H1 (cell line): ENCODE results near the gene FSIP1. TPM values are rescaled to one million over a fixed set of nuclear protein-coding genes. Genes with fewer than 3 reads are reported as not detected.

ENCODE experiments used
- CTCF ChIA-PET: fragments of 300-600 bp; sonication (Branson Sonifier 250); formaldehyde crosslinking; loops from one replicate; lab custom pipeline; 2021; ENCODE audit not compliant: partially characterized antibody; lab: Charles Lee
- POLR2A ChIA-PET: fragments of 300-600 bp; sonication (Branson Sonifier 250); formaldehyde crosslinking; loops from one replicate; lab custom pipeline; 2021; ENCODE audit warnings: inconsistent platforms; ENCODE audit not compliant: partially characterized antibody; lab: Charles Lee
- DNase-seq, 2 experiments: peaks; one replicate each; pipeline versions ENCODE4 v3.0.0 to v3.0.0-alpha.2; 2010 to 2022; ENCODE audit warnings: low spot score in 2 of 2, low read depth in 1 of 2, mixed read lengths in 1 of 2
- FAIRE-seq: peaks from 2 replicates; lab custom pipeline; 2011; peaks lifted over from hg19 to GRCh38; lab: Jason Lieb, UNC
- H2AFZ ChIP-seq: 2 replicates; pipeline ENCODE4 v1.8.1; 2012; ENCODE audit warnings: low read length, inconsistent platforms
- H2AK5ac ChIP-seq: 2 replicates; pipeline ENCODE4 v1.6.1; 2013; ENCODE audit warnings: low read depth, low read length
- H2BK120ac ChIP-seq: replicated peaks from 2 replicates; pipeline ENCODE3; 2013; ENCODE audit warnings: low read depth, low read length, inconsistent platforms
- H2BK12ac ChIP-seq: 2 replicates; pipeline ENCODE4 v1.6.1; 2013; ENCODE audit warnings: low read depth, low read length
- H2BK15ac ChIP-seq: 2 replicates; pipeline ENCODE4 v1.6.1; 2013; ENCODE audit warnings: low read length
- H2BK20ac ChIP-seq: 2 replicates; pipeline ENCODE4 v1.6.1; 2013; ENCODE audit warnings: low read length
- H2BK5ac ChIP-seq: 2 replicates; pipeline ENCODE4 v1.6.1; 2013; ENCODE audit warnings: low read depth, low read length
- H3K14ac ChIP-seq: 2 replicates; pipeline ENCODE4 v1.6.1; 2013; ENCODE audit warnings: inconsistent platforms; ENCODE audit not compliant: insufficient read length
- H3K18ac ChIP-seq: 2 replicates; pipeline ENCODE4 v1.6.1; 2013; ENCODE audit warnings: low read length; ENCODE audit errors: extremely low read depth
- H3K23ac ChIP-seq: 2 replicates; pipeline ENCODE4 v1.6.1; 2013; ENCODE audit warnings: inconsistent platforms; ENCODE audit not compliant: insufficient read length
- H3K23me2 ChIP-seq: 2 replicates; pipeline ENCODE4 v1.6.1; 2013; ENCODE audit warnings: low read depth, low read length
- H3K27ac ChIP-seq: 2 replicates; pipeline ENCODE4 v1.6.1; 2011; ENCODE audit warnings: low read depth, low read length, inconsistent platforms
- H3K27me3 ChIP-seq, 4 experiments: replicated peaks in 1 of 4; 1 replicate in 1 of 4; 2 replicates in 3 of 4; pipeline versions ENCODE4 v1.6.1 to v1.8.1; 2011 to 2013; ENCODE audit warnings: low read length in 3 of 4, mild to moderate bottlenecking in 3 of 4, inconsistent platforms in 2 of 4, mixed read lengths in 2 of 4, moderate library complexity in 1 of 4; ENCODE audit not compliant: control insufficient read depth in 3 of 4, insufficient read depth in 3 of 4; ENCODE audit errors: extremely low read depth in 1 of 4
- H3K36me3 ChIP-seq, 4 experiments: 2 replicates each; pipeline versions ENCODE4 v1.6.1 to v1.8.1; 2011 to 2013; ENCODE audit warnings: mild to moderate bottlenecking in 4 of 4, low read length in 3 of 4, moderate library complexity in 2 of 4, control low read depth in 1 of 4, inconsistent platforms in 1 of 4; ENCODE audit not compliant: insufficient read depth in 4 of 4, control insufficient read depth in 2 of 4
- H3K4ac ChIP-seq: replicated peaks from 2 replicates; pipeline ENCODE3; 2013; ENCODE audit warnings: low read length, low read depth, mixed read lengths, inconsistent platforms; ENCODE audit not compliant: insufficient read length
- H3K4me1 ChIP-seq, 4 experiments: replicated peaks in 1 of 4; 1 replicate in 1 of 4; 2 replicates in 3 of 4; pipeline versions ENCODE4 v1.6.1 to v1.8.1; 2011 to 2013; ENCODE audit warnings: low read length in 3 of 4, inconsistent platforms in 2 of 4, mixed read lengths in 1 of 4; ENCODE audit not compliant: insufficient read depth in 4 of 4, control insufficient read depth in 3 of 4
- H3K4me2 ChIP-seq, 2 experiments: 2 replicates each; pipeline versions ENCODE4 v1.6.1 to v1.8.1; 2011 to 2013; ENCODE audit warnings: low read depth in 2 of 2, low read length in 2 of 2, control low read depth in 1 of 2, inconsistent platforms in 1 of 2, mild to moderate bottlenecking in 1 of 2; ENCODE audit not compliant: insufficient read depth in 1 of 2
- H3K4me3 ChIP-seq, 4 experiments: fragments of 200-600, 300-600 bp in 1 of 4; sonication (generic), shearing (Covaris generic), sonication (Bioruptor Twin) in 1 of 4; 2 replicates each; pipeline versions ENCODE4 v1.5.1 to v1.8.1; 2011 to 2016; ENCODE audit warnings: low read length in 4 of 4, low read depth in 3 of 4, control low read depth in 2 of 4, inconsistent platforms in 2 of 4, mild to moderate bottlenecking in 2 of 4, mixed read lengths in 1 of 4, moderate library complexity in 1 of 4; ENCODE audit not compliant: insufficient read depth in 2 of 4; ENCODE audit errors: extremely low read depth in 1 of 4
- H3K56ac ChIP-seq: replicated peaks from 2 replicates; pipeline ENCODE3; 2013; ENCODE audit warnings: low read depth, mild to moderate bottlenecking, mixed read lengths, low read length, inconsistent platforms; ENCODE audit not compliant: insufficient read length
- H3K79me1 ChIP-seq: 2 replicates; pipeline ENCODE4 v1.6.1; 2013; ENCODE audit warnings: low read depth, low read length, control low read depth
- H3K79me2 ChIP-seq, 2 experiments: 2 replicates each; pipeline versions ENCODE4 v1.6.1 to v1.8.1; 2012 to 2013; ENCODE audit warnings: low read length in 2 of 2, mild to moderate bottlenecking in 2 of 2, inconsistent platforms in 1 of 2; ENCODE audit not compliant: insufficient read depth in 2 of 2, control insufficient read depth in 1 of 2
- H3K9ac ChIP-seq, 4 experiments: replicated peaks in 1 of 4; 1 replicate in 1 of 4; 2 replicates in 3 of 4; pipeline versions ENCODE4 v1.6.1 to v1.8.1; 2011 to 2013; ENCODE audit warnings: low read depth in 3 of 4, low read length in 3 of 4, control low read depth in 2 of 4, mild to moderate bottlenecking in 2 of 4, moderate library complexity in 2 of 4, inconsistent platforms in 1 of 4; ENCODE audit errors: extremely low read depth in 1 of 4
- H3K9me3 ChIP-seq, 2 experiments: 2 replicates each; pipeline versions ENCODE4 v1.6.1 to v1.8.1; 2012 to 2013; ENCODE audit warnings: mild to moderate bottlenecking in 2 of 2, moderate library complexity in 2 of 2, control low read depth in 1 of 2, inconsistent platforms in 1 of 2, low read depth in 1 of 2, low read length in 1 of 2, mixed read lengths in 1 of 2; ENCODE audit not compliant: insufficient read depth in 2 of 2
- H4K20me1 ChIP-seq, 2 experiments: replicated peaks in 1 of 2; 2 replicates each; pipeline versions ENCODE3 to v1.8.1; 2011 to 2013; ENCODE audit warnings: inconsistent platforms in 2 of 2, low read length in 2 of 2, mild to moderate bottlenecking in 1 of 2; ENCODE audit not compliant: insufficient read depth in 2 of 2, control insufficient read depth in 1 of 2
- H4K5ac ChIP-seq: 2 replicates; pipeline ENCODE4 v1.6.1; 2013; ENCODE audit warnings: low read length, low read depth, mixed read lengths, inconsistent platforms; ENCODE audit not compliant: insufficient read length
- H4K8ac ChIP-seq: 2 replicates; pipeline ENCODE4 v1.8.0; 2013; ENCODE audit warnings: mild to moderate bottlenecking, moderate library complexity, low read length, inconsistent platforms; ENCODE audit not compliant: insufficient read depth; ENCODE audit errors: extremely low read depth
- H4K91ac ChIP-seq: replicated peaks from 2 replicates; pipeline ENCODE3; 2013; ENCODE audit warnings: low read length, mixed read lengths, inconsistent platforms; ENCODE audit not compliant: insufficient read length
- NRF1 ChIP-seq: IDR thresholded peaks from 2 replicates; pipeline ENCODE4 v1.6.1; 2011; ENCODE audit warnings: mild to moderate bottlenecking, low read depth, low read length, improper control_type of control experiment
- WGBS, 2 experiments: shearing (Covaris generic) in 1 of 2; methylation state at CpG; one replicate each; pipeline versions ENCODE4 v1.1.6 to v1.1.7; 2013 to 2015; ENCODE audit warnings: low lambda C conversion rate in 2 of 2, mixed read lengths in 2 of 2, inconsistent platforms in 1 of 2, low coverage in 1 of 2, missing lambda C conversion rate in 1 of 2; ENCODE audit not compliant: insufficient replicate concordance in 2 of 2, insufficient coverage in 1 of 2, insufficient read length in 1 of 2; ENCODE audit errors: extremely low coverage in 1 of 2, missing lambda C conversion rate in 1 of 2; 5-methylcytosine and 5-hydroxymethylcytosine counted together
- polyA plus RNA-seq, 7 experiments: library from polyadenylated mRNA; depleted of rRNA in 3 of 7; stranded (reverse) in 5 of 7; unstranded in 2 of 7; fragments of >200 nt in 5 of 7; fragments of 200-250 nt in 2 of 7; gene quantifications; 1 replicate in 5 of 7; 2 replicates in 1 of 7; 4 replicates in 1 of 7; pipeline versions ENCODE4 v1.2.1 to v1.2.3, GENCODE V29; 2011 to 2013; ENCODE audit warnings: missing spikeins in 2 of 7, mixed read lengths in 2 of 7
- total RNA-seq: library from RNA; stranded (reverse); fragmentation: NEBNext Ultra II Directional; extraction: Animal tissue kit (Norgen Biotek cat#: 25700); gene quantifications from 2 replicates; pipeline ENCODE4 v1.2.1, GENCODE V29; 2021

The FSIP1 gene
- total and polyA plus RNA-seq, 2 of the 8 experiments (the other 6 are each of a cell fraction or from before 2014, with no cell fraction given): 0.18 to 1.3 TPM

DNA sequence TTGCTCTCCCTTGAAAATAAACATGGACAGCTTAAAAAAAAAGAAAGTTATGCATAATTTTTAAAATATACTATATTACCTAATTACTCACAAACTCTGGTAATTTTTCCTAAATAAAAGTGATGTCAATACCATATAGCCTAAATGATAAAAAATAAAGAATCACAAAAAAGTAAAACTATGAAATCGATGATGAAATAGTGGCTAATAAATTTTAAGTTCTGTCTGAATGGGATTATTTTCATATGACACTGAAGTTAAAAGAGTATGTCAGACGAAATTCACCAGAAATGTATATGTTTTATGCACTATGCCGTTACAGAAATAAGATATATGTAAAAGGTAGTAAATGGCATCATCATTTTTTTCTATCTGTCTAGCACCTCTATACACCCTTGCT lies 51.4 kb downstream of the FSIP1 start:
- Histone ChIP-seq H3K79me2 (no peaks in the 10 kb centered on the region), H3K27me3 (no peaks in the 10 kb centered on the region), H3K23me2 (no peaks in the 10 kb centered on the region), H2BK120ac (no peak overlapping the region), H3K4me3 (no peak overlapping the region), H4K8ac (no peak overlapping the region), H2AFZ (no peak overlapping the region), H3K23ac (no peak overlapping the region), H3K14ac (no peak overlapping the region), H2AK5ac (no peak overlapping the region), H3K79me1 (no peaks in the 10 kb centered on the region), H4K91ac (no peak overlapping the region), H3K4me2 (no peak overlapping the region), H3K4me1 (no peaks in the 10 kb centered on the region), H4K5ac (no peak overlapping the region), H3K4ac (no peak overlapping the region), H3K27ac (no peak overlapping the region), H3K36me3 (no peaks in the 10 kb centered on the region), H2BK5ac (no peak overlapping the region), H3K9me3 (no peaks in the 10 kb centered on the region), H2BK20ac (no peak overlapping the region), H3K18ac (no peak overlapping the region), H3K9ac (no peak overlapping the region), H4K20me1 (no peaks in the 10 kb centered on the region), H2BK12ac (no peak overlapping the region), H3K56ac (no peak overlapping the region), H2BK15ac (no peak overlapping the region)
- ChIA-PET POLR2A (no interaction called here), CTCF (interaction anchor here (0.7 to 1.5 kb wide), 4 partner anchors 9 to 130 kb away, joined by 3 read pairs; no protein-coding TSS in a partner anchor)
- FAIRE-seq (no peak), DNase-seq (no peak)
- WGBS, 2 experiments: 87% methylated on average over 3 of the region's 3 CpGs; no CpG with 5 or more reads in 1 of the 2 experiments
- no peak for TF ChIP-seq NRF1
